Right atrium auricular region (tissue), 2 donors: Measurements from ENCODE around the gene PTER. TPM values are rescaled to one million over a fixed set of nuclear protein-coding genes. Genes with fewer than 3 reads are reported as not detected.

Source experiments
- DNase-seq: peaks from one replicate; pipeline ENCODE4 v3.0.0-alpha.2; 2019; ENCODE audit warnings: low spot score
- H3K27ac ChIP-seq, 2 donors: fragments of 200-600 bp; sonication (generic); 1 replicate in 1 of 2; 2 replicates in 1 of 2; pipeline ENCODE4 v1.5.1; 2016 to 2019
- H3K27me3 ChIP-seq, 2 donors: fragments of 200-600 bp; sonication (generic); one replicate each; pipeline versions ENCODE4 v1.5.1 to v1.6.0; 2017 to 2019
- H3K36me3 ChIP-seq: fragments of 200-600 bp; sonication (generic); one replicate; pipeline ENCODE4 v1.5.1; 2016
- H3K4me1 ChIP-seq, 2 donors: fragments of 200-600 bp; sonication (generic); one replicate each; pipeline versions ENCODE4 v1.5.1 to v1.6.0; 2017 to 2019
- H3K4me3 ChIP-seq, 2 donors: fragments of 200-600 bp; sonication (generic); 1 replicate in 1 of 2; 2 replicates in 1 of 2; pipeline ENCODE4 v1.5.1; 2017 to 2019; ENCODE audit warnings: mild to moderate bottlenecking in 1 of 2, moderate library complexity in 1 of 2
- H3K9me3 ChIP-seq, 2 donors: fragments of 200-600 bp; sonication (generic); one replicate each; pipeline ENCODE4 v1.5.1; 2019
- CTCF ChIP-seq, 2 donors: fragments of 200-600 bp; sonication (generic); IDR thresholded peaks; one replicate each; pipeline ENCODE4 v1.5.1; 2019; ENCODE audit warnings: antibody characterized with exemption in 2 of 2
- total RNA-seq, 2 donors: library from RNA; depleted of rRNA; stranded (reverse); fragments of >200 nt; gene quantifications; one replicate each; pipeline ENCODE4 v1.1.0, GENCODE V29; 2016

The PTER gene
- total RNA-seq, 2 donors from 2014 or later = 7.5 to 15.2 TPM

- no peak for DNase-seq
- Histone ChIP-seq H3K9me3 (no peaks in the 10 kb centered on the region), H3K27ac (no peak overlapping the region), H3K4me1 (peaks cover 0 to 29% of the 10 kb centered on the region in 2 donors), H3K27me3 (no peaks in the 10 kb centered on the region), H3K4me3 (no peak overlapping the region), H3K36me3 (no peaks in the 10 kb centered on the region)
- peak in 1 of 2 donors; percentile 27 for TF ChIP-seq CTCF (IDR thresholded peaks at IDR 0.05)
Measured at GRCh38 chr10:16518822-16519221, 82.0 kb downstream of the PTER start.

- Histone ChIP-seq H3K27me3 (no peaks in the 10 kb centered on the region), H3K9me3 (no peaks in the 10 kb centered on the region), H3K36me3 (no peaks in the 10 kb centered on the region), H3K4me3 (peak overlapping the region in 1 of 2 donors; percentile 58), H3K27ac (no peak overlapping the region), H3K4me1 (peaks cover 0 to 29% of the 10 kb centered on the region in 2 donors)
- no peak for TF ChIP-seq CTCF (IDR thresholded peaks at IDR 0.05)
- no peak for DNase-seq
Measured at GRCh38 chr10:16519250-16519907, 82.6 kb downstream of the PTER start.

GRCh38 chr10:16519908-16520861 lies 83.4 kb downstream of the PTER start:
- H3K4me1 ChIP-seq = peaks cover 0 to 29% of the 10 kb centered on the region in 2 donors
- no peak overlapping the region for H3K27ac ChIP-seq
- H3K27me3 ChIP-seq = no peaks in the 10 kb centered on the region
- TF ChIP-seq CTCF (IDR thresholded peaks at IDR 0.05) = no peak
- no peaks in the 10 kb centered on the region for H3K36me3 ChIP-seq
- H3K4me3 ChIP-seq = peak overlapping the region in 1 of 2 donors; percentile 58
- no peak for DNase-seq
- H3K9me3 ChIP-seq = no peaks in the 10 kb centered on the region

GRCh38 chr10:16520900-16521299 lies 84.1 kb downstream of the PTER start:
- Histone ChIP-seq H3K4me3 (peak overlapping the region; percentile 34 to 58), H3K36me3 (no peaks in the 10 kb centered on the region), H3K4me1 (peaks cover 0 to 29% of the 10 kb centered on the region in 2 donors), H3K9me3 (no peaks in the 10 kb centered on the region), H3K27me3 (no peaks in the 10 kb centered on the region), H3K27ac (no peak overlapping the region)
- peak in 1 of 2 donors; percentile 43 for TF ChIP-seq CTCF (IDR thresholded peaks at IDR 0.05)
- no peak for DNase-seq

- Histone ChIP-seq H3K27me3 (no peaks in the 10 kb centered on the region), H3K4me1 (peaks cover 0 to 29% of the 10 kb centered on the region in 2 donors), H3K36me3 (no peaks in the 10 kb centered on the region), H3K9me3 (no peaks in the 10 kb centered on the region), H3K4me3 (peak within 1 kb of the TSS; percentile 34 to 58), H3K27ac (no peak within 1 kb of the TSS)
- no peak for TF ChIP-seq CTCF (IDR thresholded peaks at IDR 0.05)
- DNase-seq = no peak
Measured at GRCh38 chr10:16521311-16522016, 84.7 kb downstream of the PTER start, which contains the start of gene C1QL3. TSS of gene C1QL3 (minus strand) at chr10:16521879. CDS start at chr10:16521065, 814 bp downstream.
